ENCODE results near the gene PDE8A.

PDE8A gene

DNA sequence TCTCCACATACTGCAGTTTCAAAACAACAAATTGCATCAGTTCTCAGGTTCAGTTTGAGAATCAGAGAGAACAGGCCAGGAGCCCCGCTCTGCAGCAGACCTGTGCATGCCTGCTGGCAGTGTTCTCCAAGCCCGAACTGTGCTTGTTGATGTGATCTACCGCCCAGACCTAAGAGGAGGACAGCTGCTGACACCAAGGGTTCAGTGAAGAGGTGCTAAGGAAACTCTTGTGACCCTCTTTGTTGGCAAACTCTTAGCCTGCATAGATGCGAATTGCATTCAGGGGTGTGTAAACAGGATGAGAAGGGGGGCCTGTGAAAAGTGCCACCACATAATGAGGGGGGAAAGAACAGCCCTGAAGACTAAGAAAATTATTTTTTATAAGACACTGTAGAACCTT, 89.8 kb downstream of the PDE8A start:
- H2BK15ac ChIP-seq (replicated peaks; ENCODE audit: low read depth), result no peak overlapping the region

DNA sequence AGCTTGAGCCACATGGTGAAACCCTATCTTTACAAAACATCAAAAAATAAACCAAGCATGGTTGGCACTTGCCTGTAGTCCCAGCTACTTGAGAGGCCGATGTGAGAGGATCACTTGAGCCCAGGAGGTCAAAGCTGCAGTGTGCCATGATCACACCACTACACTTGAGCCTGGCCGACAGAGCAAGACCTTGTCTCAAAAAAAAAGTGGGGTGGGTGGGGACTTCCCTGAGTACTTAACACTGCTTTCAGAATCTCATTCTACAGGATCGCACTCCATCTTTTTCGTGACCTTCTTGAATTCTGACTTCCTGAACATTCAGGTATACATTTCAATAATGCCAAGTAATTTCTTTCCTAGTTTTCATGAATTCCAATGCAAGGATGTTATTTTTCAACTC, 91.3 kb downstream of the PDE8A start:
- Histone ChIP-seq H3K27ac (ENCODE audit: low read depth, low read length) (no peak overlapping the region), H2BK5ac (ENCODE audit: low read length) (no peak overlapping the region)

More for the DNA sequence above, 89.8 kb downstream of the PDE8A start:
- no peak overlapping the region for H4K5ac ChIP-seq (ENCODE audit: low read length)
- no CpG with 5 or more reads among the region's 4 CpGs for WGBS (ENCODE audit: extremely low coverage, insufficient coverage, low lambda C conversion rate)
- H2AK5ac ChIP-seq (ENCODE audit: low read length), result no peak overlapping the region
- no peak overlapping the region for H3K4me3 ChIP-seq (ENCODE audit: low read length)
- no peaks in the 10 kb centered on the region for H3K27me3 ChIP-seq (ENCODE audit: insufficient read depth, low read length, poor library complexity)
- no peaks in the 10 kb centered on the region for H3K79me2 ChIP-seq (ENCODE audit: control insufficient read depth, insufficient read depth, low read length)
- no peak for DNase-seq
- H3K18ac ChIP-seq (ENCODE audit: low read length), result no peak overlapping the region
- no peaks in the 10 kb centered on the region for H3K36me3 ChIP-seq (ENCODE audit: control insufficient read depth, insufficient read depth, low read length)
- H3K4ac ChIP-seq (ENCODE audit: low read depth, low read length), result no peak overlapping the region
- no peak overlapping the region for H4K8ac ChIP-seq (ENCODE audit: low read depth, low read length)
- H3K4me1 ChIP-seq (ENCODE audit: control insufficient read depth, low read depth, low read length), result no peaks in the 10 kb centered on the region
- no peak overlapping the region for H3K27ac ChIP-seq (ENCODE audit: low read depth, low read length)
- no peak overlapping the region for H3K56ac ChIP-seq (ENCODE audit: low read length)
- no peak overlapping the region for H3K23ac ChIP-seq (ENCODE audit: low read length)
- no peak overlapping the region for H2BK5ac ChIP-seq (ENCODE audit: low read length)
- no peak overlapping the region for H3K9ac ChIP-seq (ENCODE audit: low read length)
- no peak overlapping the region for H2BK120ac ChIP-seq (ENCODE audit: low read depth, low read length)
- no peaks in the 10 kb centered on the region for H3K79me1 ChIP-seq (ENCODE audit: low read length)
- no peak overlapping the region for H3K4me2 ChIP-seq (ENCODE audit: low read length)

DNA sequence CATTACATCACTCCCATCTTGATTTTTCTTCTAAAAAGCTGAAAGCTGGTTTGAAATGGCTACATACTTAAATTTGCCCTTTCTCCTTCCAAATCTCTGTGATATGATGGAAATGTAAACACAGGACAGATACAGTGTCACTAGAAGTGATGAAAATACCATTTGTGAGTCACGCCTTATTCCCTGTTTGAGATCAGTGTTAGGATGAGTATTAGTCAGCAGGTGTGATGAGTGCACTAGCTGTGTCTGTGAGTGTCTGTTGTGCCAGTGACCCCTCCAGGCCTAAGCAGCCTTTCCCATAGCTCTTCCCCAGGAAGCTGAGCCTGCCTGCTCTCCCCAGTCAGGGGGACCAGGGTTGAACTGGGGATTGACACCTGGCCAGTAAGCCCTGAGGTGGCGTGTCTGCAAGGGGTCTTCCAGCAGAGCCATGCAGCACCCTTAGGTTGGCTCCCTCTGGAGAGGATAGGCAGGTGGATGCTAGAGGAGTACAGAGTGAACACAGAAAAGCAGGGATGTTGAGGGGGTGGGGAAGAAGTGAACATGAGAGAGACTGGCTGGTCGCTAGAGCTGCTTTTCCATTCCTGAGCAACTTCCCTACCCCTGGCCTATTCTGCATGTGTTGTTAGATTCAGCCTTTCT, 92.0 kb downstream of the PDE8A start:
- Histone ChIP-seq H3K4me2 (ENCODE audit: low read length) (no peak overlapping the region), H4K5ac (ENCODE audit: low read length) (no peak overlapping the region), H3K79me2 (ENCODE audit: control insufficient read depth, insufficient read depth, low read length) (no peaks in the 10 kb centered on the region), H2BK120ac (ENCODE audit: low read depth, low read length) (no peak overlapping the region), H3K4me3 (ENCODE audit: low read length) (no peak overlapping the region), H3K79me1 (ENCODE audit: low read length) (no peaks in the 10 kb centered on the region), H3K27me3 (ENCODE audit: insufficient read depth, low read length, poor library complexity) (no peaks in the 10 kb centered on the region), H3K36me3 (ENCODE audit: control insufficient read depth, insufficient read depth, low read length) (no peaks in the 10 kb centered on the region), H3K23ac (ENCODE audit: low read length) (no peak overlapping the region), H3K9ac (ENCODE audit: low read length) (no peak overlapping the region), H3K18ac (ENCODE audit: low read length) (no peak overlapping the region), H4K8ac (ENCODE audit: low read depth, low read length) (no peak overlapping the region), H3K27ac (ENCODE audit: low read depth, low read length) (no peak overlapping the region), H3K56ac (ENCODE audit: low read length) (no peak overlapping the region), H2AK5ac (ENCODE audit: low read length) (no peak overlapping the region), H2BK5ac (ENCODE audit: low read length) (no peak overlapping the region), H3K4ac (ENCODE audit: low read depth, low read length) (no peak overlapping the region), H2BK15ac (replicated peaks; ENCODE audit: low read depth) (no peak overlapping the region), H3K4me1 (ENCODE audit: control insufficient read depth, low read depth, low read length) (no peaks in the 10 kb centered on the region)
- DNase-seq, result no peak
- no CpG with 5 or more reads among the region's 3 CpGs for WGBS (ENCODE audit: extremely low coverage, insufficient coverage, low lambda C conversion rate)

More for the DNA sequence above, 91.3 kb downstream of the PDE8A start:
- Histone ChIP-seq H3K4ac (ENCODE audit: low read depth, low read length) (no peak overlapping the region), H2BK120ac (ENCODE audit: low read depth, low read length) (no peak overlapping the region), H3K18ac (ENCODE audit: low read length) (no peak overlapping the region), H3K27me3 (ENCODE audit: insufficient read depth, low read length, poor library complexity) (no peaks in the 10 kb centered on the region), H3K56ac (ENCODE audit: low read length) (no peak overlapping the region), H2AK5ac (ENCODE audit: low read length) (no peak overlapping the region), H4K8ac (ENCODE audit: low read depth, low read length) (no peak overlapping the region), H3K36me3 (ENCODE audit: control insufficient read depth, insufficient read depth, low read length) (no peaks in the 10 kb centered on the region), H3K4me2 (ENCODE audit: low read length) (no peak overlapping the region), H3K4me3 (ENCODE audit: low read length) (no peak overlapping the region), H3K79me2 (ENCODE audit: control insufficient read depth, insufficient read depth, low read length) (no peaks in the 10 kb centered on the region), H3K79me1 (ENCODE audit: low read length) (no peaks in the 10 kb centered on the region), H2BK15ac (replicated peaks; ENCODE audit: low read depth) (no peak overlapping the region), H3K9ac (ENCODE audit: low read length) (no peak overlapping the region), H4K5ac (ENCODE audit: low read length) (no peak overlapping the region), H3K23ac (ENCODE audit: low read length) (no peak overlapping the region), H3K4me1 (ENCODE audit: control insufficient read depth, low read depth, low read length) (no peaks in the 10 kb centered on the region)
- WGBS (ENCODE audit: extremely low coverage, insufficient coverage, low lambda C conversion rate), result no CpG with 5 or more reads among the region's 4 CpGs
- no peak for DNase-seq

DNA sequence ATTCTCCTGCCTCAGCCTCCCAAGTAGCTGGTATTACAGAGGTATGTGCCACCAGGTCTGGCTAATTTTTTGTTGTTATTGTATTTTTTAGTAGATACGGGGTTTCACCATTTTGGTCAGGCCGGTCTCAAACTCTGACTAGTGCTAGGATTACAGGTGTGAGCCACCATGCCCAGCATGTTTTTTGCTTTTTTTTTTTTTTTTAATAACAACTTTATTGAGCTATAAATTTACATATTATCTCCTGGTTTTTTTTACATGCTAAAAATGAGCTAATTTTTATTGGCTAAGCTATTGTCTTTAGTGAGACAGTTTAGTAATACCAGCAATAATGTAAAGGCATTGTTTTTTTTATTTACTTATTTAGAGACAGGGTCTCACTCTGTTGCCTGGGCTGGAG, 105.2 kb downstream of the PDE8A start:
- Histone ChIP-seq H3K56ac (ENCODE audit: low read length) (no peak overlapping the region), H2BK5ac (ENCODE audit: low read length) (no peak overlapping the region), H3K4ac (ENCODE audit: low read depth, low read length) (no peak overlapping the region), H3K9ac (ENCODE audit: low read length) (no peak overlapping the region), H3K79me1 (ENCODE audit: low read length) (no peaks in the 10 kb centered on the region), H3K4me2 (ENCODE audit: low read length) (no peak overlapping the region), H3K18ac (ENCODE audit: low read length) (no peak overlapping the region), H4K8ac (ENCODE audit: low read depth, low read length) (no peak overlapping the region), H3K4me3 (ENCODE audit: low read length) (no peak overlapping the region), H2BK120ac (ENCODE audit: low read depth, low read length) (no peak overlapping the region), H2BK15ac (replicated peaks; ENCODE audit: low read depth) (no peak overlapping the region), H3K27ac (ENCODE audit: low read depth, low read length) (no peak overlapping the region), H3K4me1 (ENCODE audit: control insufficient read depth, low read depth, low read length) (no peaks in the 10 kb centered on the region), H2AK5ac (ENCODE audit: low read length) (no peak overlapping the region), H3K79me2 (ENCODE audit: control insufficient read depth, insufficient read depth, low read length) (no peaks in the 10 kb centered on the region), H3K27me3 (ENCODE audit: insufficient read depth, low read length, poor library complexity) (no peaks in the 10 kb centered on the region), H3K36me3 (ENCODE audit: control insufficient read depth, insufficient read depth, low read length) (no peaks in the 10 kb centered on the region), H4K5ac (ENCODE audit: low read length) (no peak overlapping the region), H3K23ac (ENCODE audit: low read length) (no peak overlapping the region)
- WGBS (ENCODE audit: extremely low coverage, insufficient coverage, low lambda C conversion rate), result no CpG with 5 or more reads among the region's 2 CpGs
- DNase-seq, result no peak

DNA sequence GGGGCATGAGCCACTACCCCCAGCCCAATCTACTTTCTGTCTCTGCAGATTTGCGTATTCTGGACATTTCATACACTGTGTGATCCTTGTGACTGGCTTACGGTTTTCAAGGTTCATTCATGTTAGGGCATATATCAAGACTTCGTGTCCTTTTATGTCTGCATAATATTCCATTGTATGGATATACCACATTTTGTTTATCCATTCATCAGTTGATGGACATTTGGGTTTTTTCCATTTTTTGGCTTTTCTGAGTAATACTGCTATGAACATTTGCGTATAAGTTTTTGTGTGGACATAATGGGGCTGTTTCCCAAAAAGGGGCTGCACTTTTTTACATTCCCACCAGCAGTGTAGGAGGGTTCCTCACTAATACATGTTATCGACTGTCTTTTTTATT, 106.6 kb downstream of the PDE8A start:
- no peak overlapping the region for H3K27ac ChIP-seq (ENCODE audit: low read depth, low read length)
- H3K27me3 ChIP-seq (ENCODE audit: insufficient read depth, low read length, poor library complexity), result no peaks in the 10 kb centered on the region
- H3K9ac ChIP-seq (ENCODE audit: low read length), result no peak overlapping the region
- no peak overlapping the region for H3K4me3 ChIP-seq (ENCODE audit: low read length)
- no peak overlapping the region for H3K23ac ChIP-seq (ENCODE audit: low read length)
- no peaks in the 10 kb centered on the region for H3K79me1 ChIP-seq (ENCODE audit: low read length)
- H3K4me2 ChIP-seq (ENCODE audit: low read length), result no peak overlapping the region
- no peak overlapping the region for H2BK15ac ChIP-seq (replicated peaks; ENCODE audit: low read depth)
- no peaks in the 10 kb centered on the region for H3K36me3 ChIP-seq (ENCODE audit: control insufficient read depth, insufficient read depth, low read length)
- H2BK5ac ChIP-seq (ENCODE audit: low read length), result no peak overlapping the region
- no peak overlapping the region for H3K56ac ChIP-seq (ENCODE audit: low read length)
- no peak overlapping the region for H4K8ac ChIP-seq (ENCODE audit: low read depth, low read length)
- no peak for DNase-seq
- no peaks in the 10 kb centered on the region for H3K79me2 ChIP-seq (ENCODE audit: control insufficient read depth, insufficient read depth, low read length)
- H2AK5ac ChIP-seq (ENCODE audit: low read length), result no peak overlapping the region
- WGBS (ENCODE audit: extremely low coverage, insufficient coverage, low lambda C conversion rate), result no CpG with 5 or more reads among the region's 5 CpGs
- H2BK120ac ChIP-seq (ENCODE audit: low read depth, low read length), result no peak overlapping the region
- H3K4me1 ChIP-seq (ENCODE audit: control insufficient read depth, low read depth, low read length), result no peaks in the 10 kb centered on the region
- H3K4ac ChIP-seq (ENCODE audit: low read depth, low read length), result no peak overlapping the region
- H3K18ac ChIP-seq (ENCODE audit: low read length), result no peak overlapping the region
- H4K5ac ChIP-seq (ENCODE audit: low read length), result no peak overlapping the region

DNA sequence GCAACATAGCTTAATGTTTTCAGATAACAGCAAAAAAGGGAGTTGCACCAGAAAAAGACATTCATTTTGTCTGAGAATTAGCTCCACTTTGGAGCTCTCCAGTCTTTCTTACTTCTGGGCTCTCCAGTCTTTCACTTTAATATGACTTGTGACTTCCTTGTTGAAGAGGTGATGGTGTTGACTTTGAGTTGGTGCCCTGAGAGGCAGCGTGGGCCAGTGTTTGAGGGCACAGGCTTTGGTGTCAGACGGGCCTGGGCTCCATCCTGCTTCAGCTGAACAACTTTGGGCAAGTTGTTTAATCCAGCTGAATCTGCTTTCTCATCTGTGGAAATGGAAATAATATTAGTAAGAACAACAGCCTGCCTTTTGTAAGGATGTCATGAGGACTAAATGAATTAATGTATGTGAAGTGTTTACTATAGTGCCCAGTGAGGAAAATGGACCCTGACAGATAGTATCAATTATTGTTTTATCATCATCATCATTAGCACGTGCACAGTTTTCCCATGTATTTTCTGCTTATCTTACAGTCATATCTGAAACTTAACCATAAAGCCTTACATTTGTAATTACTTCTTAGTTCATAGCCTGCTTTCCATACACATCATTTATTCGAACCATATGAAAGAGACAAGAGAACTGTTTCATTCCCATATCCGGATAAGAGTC, 108.4 kb downstream of the PDE8A start:
- DNase-seq, result no peak
- H2BK5ac ChIP-seq (ENCODE audit: low read length), result no peak overlapping the region
- no peak overlapping the region for H3K9ac ChIP-seq (ENCODE audit: low read length)
- H3K56ac ChIP-seq (ENCODE audit: low read length), result no peak overlapping the region
- no peaks in the 10 kb centered on the region for H3K36me3 ChIP-seq (ENCODE audit: control insufficient read depth, insufficient read depth, low read length)
- no peak overlapping the region for H4K8ac ChIP-seq (ENCODE audit: low read depth, low read length)
- no CpG with 5 or more reads among the region's 5 CpGs for WGBS (ENCODE audit: extremely low coverage, insufficient coverage, low lambda C conversion rate)
- H3K4me3 ChIP-seq (ENCODE audit: low read length), result no peak overlapping the region
- H2BK15ac ChIP-seq (replicated peaks; ENCODE audit: low read depth), result no peak overlapping the region
- no peak overlapping the region for H2AK5ac ChIP-seq (ENCODE audit: low read length)
- H3K23ac ChIP-seq (ENCODE audit: low read length), result no peak overlapping the region
- no peaks in the 10 kb centered on the region for H3K79me1 ChIP-seq (ENCODE audit: low read length)
- no peak overlapping the region for H3K4ac ChIP-seq (ENCODE audit: low read depth, low read length)
- H2BK120ac ChIP-seq (ENCODE audit: low read depth, low read length), result no peak overlapping the region
- H3K79me2 ChIP-seq (ENCODE audit: control insufficient read depth, insufficient read depth, low read length), result no peaks in the 10 kb centered on the region
- H3K27me3 ChIP-seq (ENCODE audit: insufficient read depth, low read length, poor library complexity), result no peaks in the 10 kb centered on the region
- no peak overlapping the region for H4K5ac ChIP-seq (ENCODE audit: low read length)
- no peaks in the 10 kb centered on the region for H3K4me1 ChIP-seq (ENCODE audit: control insufficient read depth, low read depth, low read length)
- no peak overlapping the region for H3K18ac ChIP-seq (ENCODE audit: low read length)
- H3K27ac ChIP-seq (ENCODE audit: low read depth, low read length), result no peak overlapping the region
- no peak overlapping the region for H3K4me2 ChIP-seq (ENCODE audit: low read length)

Measured in mesendoderm (in vitro differentiated cells).